GM12878 (cell line): ENCODE measurements around the gene ZNF583. TPM values are rescaled to one million over a fixed set of nuclear protein-coding genes. Genes with fewer than 3 reads are reported as not detected.

Experiments used
- ATAC-seq: fragments of 200-7000 bp; cut with Tn5 transposase; 3 replicates; pipeline ENCODE4 v1.9.1; 2020; ENCODE audit warnings: mild to moderate bottlenecking, moderate library complexity
- BruUV-seq: library from RNA; stranded (reverse); fragments of 400-500 nt; replicated peaks from 2 replicates; lab custom pipeline; 2021; lab: Mats Ljungman, UMichigan
- CTCF ChIA-PET: fragments of 300-600 bp; sonication (Branson Sonifier 250); formaldehyde crosslinking; extraction: SDS; loops from one replicate; lab custom pipeline; 2021; ENCODE audit warnings: inconsistent platforms; lab: Yijun Ruan, JAX
- POLR2A ChIA-PET: fragments of 350-600 bp; formaldehyde crosslinking; extraction: SDS; loops from one replicate; lab custom pipeline; 2021; ENCODE audit warnings: inconsistent platforms; lab: Charles Lee
- RAD21 ChIA-PET: fragments of 300-600 bp; sonication (Branson Sonifier 250); formaldehyde crosslinking; loops from one replicate; lab custom pipeline; 2023; ENCODE audit warnings: antibody characterized with exemption; ENCODE audit not compliant: unreplicated experiment; lab: Charles Lee
- SMC1A ChIA-PET: fragments of 300-600 bp; sonication (Branson Sonifier 250); formaldehyde crosslinking; loops from one replicate; lab custom pipeline; 2023; ENCODE audit not compliant: unreplicated experiment, uncharacterized antibody; lab: Charles Lee
- DNase-seq: peaks from one replicate; pipeline ENCODE4 v3.0.0-alpha.2; 2011; ENCODE audit warnings: low read depth, low spot score
- FAIRE-seq: peaks from 3 replicates; lab custom pipeline; 2011; peaks lifted over from hg19 to GRCh38; lab: Jason Lieb, UNC
- H2AFZ ChIP-seq: 2 replicates; pipeline ENCODE4 v1.6.0; 2011; ENCODE audit warnings: low read depth, low read length, control low read depth; ENCODE audit not compliant: control insufficient read depth
- H3K27ac ChIP-seq: 2 replicates; pipeline ENCODE4 v1.5.1; 2011; ENCODE audit warnings: control low read depth; ENCODE audit not compliant: control insufficient read depth, insufficient read depth
- H3K27me3 ChIP-seq, 2 experiments: replicated peaks in 1 of 2; 2 replicates each; pipeline versions ENCODE4 v1.6.0 to v1.6.1; 2011; ENCODE audit warnings: low read length in 1 of 2; ENCODE audit not compliant: control insufficient read depth in 2 of 2, insufficient read depth in 2 of 2
- H3K36me3 ChIP-seq, 2 experiments: 2 replicates each; pipeline ENCODE4 v1.5.1; 2011; ENCODE audit warnings: low read length in 1 of 2; ENCODE audit not compliant: control insufficient read depth in 2 of 2, insufficient read depth in 2 of 2
- H3K4me1 ChIP-seq: 2 replicates; pipeline ENCODE4 v1.6.1; 2011; ENCODE audit warnings: mild to moderate bottlenecking, low read length, moderate library complexity, mixed read lengths; ENCODE audit not compliant: control insufficient read depth, insufficient read depth
- H3K4me2 ChIP-seq: 2 replicates; pipeline ENCODE4 v1.6.0; 2011; ENCODE audit warnings: control low read depth; ENCODE audit not compliant: control insufficient read depth, insufficient read depth
- H3K4me3 ChIP-seq: fragments of 200-600 bp; sonication (generic); 2 replicates; pipeline ENCODE4 v1.5.1; 2016
- H3K79me2 ChIP-seq: 2 replicates; pipeline ENCODE4 v1.6.0; 2011; ENCODE audit warnings: low read length; ENCODE audit not compliant: control insufficient read depth, insufficient read depth
- H3K9ac ChIP-seq: 2 replicates; pipeline ENCODE4 v1.8.0; 2011; ENCODE audit warnings: low read length, control low read depth, mixed read lengths; ENCODE audit not compliant: control insufficient read depth, insufficient read depth
- H3K9me3 ChIP-seq: replicated peaks from 3 replicates; pipeline ENCODE4 v1.5.1; 2011; ENCODE audit warnings: mild to moderate bottlenecking, low read length; ENCODE audit not compliant: control insufficient read depth, insufficient read depth
- H4K20me1 ChIP-seq: 2 replicates; pipeline ENCODE4 v1.6.0; 2011; ENCODE audit not compliant: control insufficient read depth, insufficient read depth
- IRF4 ChIP-seq: IDR thresholded peaks from 2 replicates; pipeline ENCODE4 v1.6.1; 2011; ENCODE audit warnings: low read depth, low read length
- JUNB ChIP-seq: IDR thresholded peaks from 2 replicates; pipeline ENCODE4 v1.6.1; 2016; ENCODE audit warnings: antibody characterized with exemption, mild to moderate bottlenecking
- RB1 ChIP-seq: fragments of 450-650 bp; formaldehyde crosslinking; IDR thresholded peaks from 2 replicates; pipeline ENCODE4 v1.6.1; 2017; ENCODE audit warnings: mild to moderate bottlenecking, borderline replicate concordance
- WGBS: methylation state at CpG from one replicate; pipeline ENCODE4 v1.1.6; 2016; ENCODE audit warnings: low lambda C conversion rate; ENCODE audit not compliant: insufficient replicate concordance, insufficient coverage; ENCODE audit errors: missing lambda C conversion rate; 5-methylcytosine and 5-hydroxymethylcytosine counted together
- in situ Hi-C: fragments of 300-500 bp; cut with MboI; formaldehyde crosslinking; loops from 9 replicates; pipeline ENCODE4 v1.14.3; 2018; ENCODE audit warnings: mixed read lengths
- intact Hi-C: fragments of 100-400 bp; cut with micrococcal nuclease; formaldehyde crosslinking; loops from one replicate; pipeline ENCODE4 v1.14.2; 2022; ENCODE audit not compliant: unreplicated experiment
- polyA plus RNA-seq, 11 experiments: library from polyadenylated mRNA; depleted of rRNA in 4 of 11; unstranded in 6 of 11; stranded (reverse) in 5 of 11; fragments of >200 nt; fragmentation: Nextera tagmentation in 4 of 11; fragmentation: Illumina TruSeq in 1 of 11; extraction: Ambion mirVana in 4 of 11; extraction: Trizol in 1 of 11; gene quantifications; 1 replicate in 1 of 11; 2 replicates in 10 of 11; pipeline versions ENCODE4 v1.2.1 to v1.2.3, GENCODE V29; 2011 to 2016; ENCODE audit warnings: inconsistent platforms in 2 of 11, missing spikeins in 2 of 11, low read depth in 1 of 11
- total RNA-seq, 4 experiments: library from RNA; depleted of rRNA in 3 of 4; stranded (reverse); fragments of >200 nt in 3 of 4; fragmentation: Illumina TruSeq in 1 of 4; extraction: Trizol in 1 of 4; gene quantifications; 2 replicates each; pipeline versions ENCODE4 v1.2.1 to v1.2.3, GENCODE V29; 2013 to 2021
- TF ChIP-seq, protein P1 (sequence below): fragments of 450-650 bp; IDR thresholded peaks from 2 replicates; pipeline ENCODE4 v1.6.1; 2017; ENCODE audit warnings: mild to moderate bottlenecking, moderate library complexity

ZNF583 gene
- total and polyA plus RNA-seq, 10 of the 15 experiments (the other 5 are each of a cell fraction or from before 2014, with no cell fraction given): 0.40 to 3.1 (median 1.4) TPM

- RAD21 ChIA-PET: interaction anchor here (0.7 kb wide), 1 partner anchor 17 kb away, joined by 3 read pairs; no protein-coding TSS in a partner anchor
- POLR2A ChIA-PET: interaction anchor here (0.8 kb wide), 1 partner anchor 9 kb away, joined by 3 read pairs; no protein-coding TSS in a partner anchor
- H3K27ac ChIP-seq: peak overlapping the region; percentile 92
- ATAC-seq (no peak; the same call in 2 of the 3 replicates), FAIRE-seq (no peak), DNase-seq (no peak)
- no peaks in the 10 kb centered on the region for H4K20me1 ChIP-seq
- peaks cover 8% of the 10 kb centered on the region; the same call in 2 of the 3 replicates for H3K9me3 ChIP-seq
- H3K4me2 ChIP-seq: peak overlapping the region; percentile 95
- H3K27me3 ChIP-seq: no peaks in the 10 kb centered on the region
- peak overlapping the region; percentile 98 for H2AFZ ChIP-seq
- 39% methylated on average over 9 of the region's 9 CpGs for WGBS
- CTCF ChIA-PET: interaction anchor here (1.3 kb wide), 1 partner anchor 9 kb away, joined by 5 read pairs; the partner anchor contains the start of gene ZNF582
- BruUV-seq: TSS peak; percentile 85
- peaks cover 5% of the 10 kb centered on the region; the same call in 1 of the 2 replicates for H3K79me2 ChIP-seq
- H3K36me3 ChIP-seq: no peaks in the 10 kb centered on the region
- peak overlapping the region; percentile 90 for H3K9ac ChIP-seq
- H3K4me1 ChIP-seq: peaks cover 3% of the 10 kb centered on the region
- in situ Hi-C loops (no loop called here), intact Hi-C loops (no loop called here)
- H3K4me3 ChIP-seq: peak overlapping the region; percentile 95
- TF ChIP-seq, protein P1, sequence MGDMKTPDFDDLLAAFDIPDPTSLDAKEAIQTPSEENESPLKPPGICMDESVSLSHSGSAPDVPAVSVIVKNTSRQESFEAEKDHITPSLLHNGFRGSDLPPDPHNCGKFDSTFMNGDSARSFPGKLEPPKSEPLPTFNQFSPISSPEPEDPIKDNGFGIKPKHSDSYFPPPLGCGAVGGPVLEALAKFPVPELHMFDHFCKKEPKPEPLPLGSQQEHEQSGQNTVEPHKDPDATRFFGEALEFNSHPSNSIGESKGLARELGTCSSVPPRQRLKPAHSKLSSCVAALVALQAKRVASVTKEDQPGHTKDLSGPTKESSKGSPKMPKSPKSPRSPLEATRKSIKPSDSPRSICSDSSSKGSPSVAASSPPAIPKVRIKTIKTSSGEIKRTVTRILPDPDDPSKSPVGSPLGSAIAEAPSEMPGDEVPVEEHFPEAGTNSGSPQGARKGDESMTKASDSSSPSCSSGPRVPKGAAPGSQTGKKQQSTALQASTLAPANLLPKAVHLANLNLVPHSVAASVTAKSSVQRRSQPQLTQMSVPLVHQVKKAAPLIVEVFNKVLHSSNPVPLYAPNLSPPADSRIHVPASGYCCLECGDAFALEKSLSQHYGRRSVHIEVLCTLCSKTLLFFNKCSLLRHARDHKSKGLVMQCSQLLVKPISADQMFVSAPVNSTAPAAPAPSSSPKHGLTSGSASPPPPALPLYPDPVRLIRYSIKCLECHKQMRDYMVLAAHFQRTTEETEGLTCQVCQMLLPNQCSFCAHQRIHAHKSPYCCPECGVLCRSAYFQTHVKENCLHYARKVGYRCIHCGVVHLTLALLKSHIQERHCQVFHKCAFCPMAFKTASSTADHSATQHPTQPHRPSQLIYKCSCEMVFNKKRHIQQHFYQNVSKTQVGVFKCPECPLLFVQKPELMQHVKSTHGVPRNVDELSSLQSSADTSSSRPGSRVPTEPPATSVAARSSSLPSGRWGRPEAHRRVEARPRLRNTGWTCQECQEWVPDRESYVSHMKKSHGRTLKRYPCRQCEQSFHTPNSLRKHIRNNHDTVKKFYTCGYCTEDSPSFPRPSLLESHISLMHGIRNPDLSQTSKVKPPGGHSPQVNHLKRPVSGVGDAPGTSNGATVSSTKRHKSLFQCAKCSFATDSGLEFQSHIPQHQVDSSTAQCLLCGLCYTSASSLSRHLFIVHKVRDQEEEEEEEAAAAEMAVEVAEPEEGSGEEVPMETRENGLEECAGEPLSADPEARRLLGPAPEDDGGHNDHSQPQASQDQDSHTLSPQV: no peak
- TF ChIP-seq RB1: no peak
- TF ChIP-seq JUNB: peak; percentile 27; the same call in 1 of the 2 replicates
- TF ChIP-seq IRF4: no peak
- SMC1A ChIA-PET: interaction anchor here (0.8 kb wide), 1 partner anchor 35 kb away, joined by 4 read pairs; no protein-coding TSS in a partner anchor
These were observed 871 bp upstream of the ZNF583 start for GRCh38 chr19:56403261-56403660.
